Epithelial cell of esophagus (primary cell): ENCODE data around the gene RAB40C.
A peak's percentile ranks its signal among the peaks of the same experiment; 100 is the strongest.

ENCODE experiments used
- DNase-seq: peaks from one replicate; pipeline ENCODE4 v3.0.0; 2010; ENCODE audit warnings: low read depth
- H3K4me3 ChIP-seq: 2 replicates; pipeline ENCODE4 v1.5.1; 2011; ENCODE audit warnings: mild to moderate bottlenecking, low read length, control low read depth
- CTCF ChIP-seq: IDR thresholded peaks from 2 replicates; pipeline ENCODE4 v1.5.1; 2011; ENCODE audit warnings: low read depth, mild to moderate bottlenecking, low read length, control low read depth, inconsistent platforms; ENCODE audit not compliant: insufficient read depth; ENCODE audit errors: missing control alignments

The RAB40C gene

GRCh38 chr16:589658-590187 is at the start of gene RAB40C:
RAB40C (plus strand) TSS chr16:590066; CDS start chr16:590292, 226 bp downstream.
- peak; percentile 99 for DNase-seq
- no peak for TF ChIP-seq CTCF
- H3K4me3 ChIP-seq = peak within 1 kb of the TSS; percentile 88

- no peak for TF ChIP-seq CTCF
- no peak overlapping the region for H3K4me3 ChIP-seq
- DNase-seq = no peak
Measured at GRCh38 chr16:540645-541340, 49.1 kb upstream of the RAB40C start.

GRCh38 chr16:543301-544164 is 46.3 kb upstream of the RAB40C start:
- H3K4me3 ChIP-seq = no peak overlapping the region
- DNase-seq = no peak
- no peak for TF ChIP-seq CTCF

GRCh38 chr16:544517-544916 is 45.3 kb upstream of the RAB40C start:
- H3K4me3 ChIP-seq = no peak overlapping the region
- no peak for DNase-seq
- TF ChIP-seq CTCF = no peak

GRCh38 chr16:546909-547770 is 42.7 kb upstream of the RAB40C start:
- DNase-seq = peak; percentile 61
- no peak overlapping the region for H3K4me3 ChIP-seq
- peak; percentile 60 for TF ChIP-seq CTCF

- H3K4me3 ChIP-seq = no peak overlapping the region
- DNase-seq = no peak
- TF ChIP-seq CTCF = no peak
Measured at GRCh38 chr16:548586-548985, 41.3 kb upstream of the RAB40C start.
